T1000 (cell line): ENCODE results near the gene ASMT.
A peak's percentile ranks its signal among the peaks of the same experiment; 100 is the strongest.
"Not testable (repeated sequence)": the region's sequence is repeated elsewhere in the genome, so short reads cannot be mapped to it uniquely, and the experiment has no call there.

Source experiments
- DNase-seq: peaks from one replicate; lab custom pipeline; 2025; ENCODE audit warnings: mixed read lengths; lab: John Stamatoyannopoulos, UW

Gene ASMT, protein sequence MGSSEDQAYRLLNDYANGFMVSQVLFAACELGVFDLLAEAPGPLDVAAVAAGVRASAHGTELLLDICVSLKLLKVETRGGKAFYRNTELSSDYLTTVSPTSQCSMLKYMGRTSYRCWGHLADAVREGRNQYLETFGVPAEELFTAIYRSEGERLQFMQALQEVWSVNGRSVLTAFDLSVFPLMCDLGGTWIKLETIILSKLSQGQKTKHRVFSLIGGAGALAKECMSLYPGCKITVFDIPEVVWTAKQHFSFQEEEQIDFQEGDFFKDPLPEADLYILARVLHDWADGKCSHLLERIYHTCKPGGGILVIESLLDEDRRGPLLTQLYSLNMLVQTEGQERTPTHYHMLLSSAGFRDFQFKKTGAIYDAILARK

DNA sequence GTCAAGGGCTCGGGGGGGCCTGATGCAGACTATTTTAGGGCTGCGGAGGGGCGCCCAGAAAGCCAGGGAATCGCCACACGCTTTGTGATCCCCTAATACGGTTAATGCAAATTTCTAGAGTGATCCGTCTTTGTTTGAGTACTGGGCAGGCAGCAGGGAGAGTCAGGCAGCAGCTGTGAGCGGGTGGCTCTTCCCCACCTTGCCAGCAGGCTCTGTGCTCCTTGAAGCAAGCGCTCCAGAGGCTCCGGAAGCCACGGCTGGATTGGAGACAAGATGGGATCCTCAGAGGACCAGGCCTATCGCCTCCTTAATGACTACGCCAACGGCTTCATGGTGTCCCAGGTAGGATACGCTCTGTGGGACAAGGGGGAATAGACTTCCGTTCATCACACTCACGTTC lies at the start of gene ASMT:
Gene ASMT (plus strand): TSS at position 133 of the 400 bp plus-strand sequence. CDS start 141 bp downstream, at position 274.
- no peak for DNase-seq

DNA sequence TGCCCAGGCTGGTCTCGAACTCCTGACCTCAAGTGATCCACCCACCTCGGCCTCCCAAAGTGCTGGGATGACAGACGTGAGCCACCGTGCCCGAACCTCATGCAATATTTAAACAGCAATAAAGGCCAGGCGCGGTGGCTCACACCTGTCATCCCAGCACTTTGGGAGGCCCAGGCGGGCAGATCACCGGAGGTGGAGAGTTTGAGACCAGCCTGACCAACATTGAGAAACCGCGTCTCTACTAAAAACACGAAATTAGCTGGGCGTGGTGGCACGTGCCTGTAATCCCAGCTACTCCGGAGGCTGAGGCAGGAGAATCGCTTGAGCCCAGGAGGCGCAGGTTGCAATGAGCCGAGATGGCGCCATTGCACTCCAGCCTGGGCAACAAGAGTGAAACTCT lies 40.7 kb upstream of the ASMT start:
- DNase-seq, result not testable (repeated sequence)

DNA sequence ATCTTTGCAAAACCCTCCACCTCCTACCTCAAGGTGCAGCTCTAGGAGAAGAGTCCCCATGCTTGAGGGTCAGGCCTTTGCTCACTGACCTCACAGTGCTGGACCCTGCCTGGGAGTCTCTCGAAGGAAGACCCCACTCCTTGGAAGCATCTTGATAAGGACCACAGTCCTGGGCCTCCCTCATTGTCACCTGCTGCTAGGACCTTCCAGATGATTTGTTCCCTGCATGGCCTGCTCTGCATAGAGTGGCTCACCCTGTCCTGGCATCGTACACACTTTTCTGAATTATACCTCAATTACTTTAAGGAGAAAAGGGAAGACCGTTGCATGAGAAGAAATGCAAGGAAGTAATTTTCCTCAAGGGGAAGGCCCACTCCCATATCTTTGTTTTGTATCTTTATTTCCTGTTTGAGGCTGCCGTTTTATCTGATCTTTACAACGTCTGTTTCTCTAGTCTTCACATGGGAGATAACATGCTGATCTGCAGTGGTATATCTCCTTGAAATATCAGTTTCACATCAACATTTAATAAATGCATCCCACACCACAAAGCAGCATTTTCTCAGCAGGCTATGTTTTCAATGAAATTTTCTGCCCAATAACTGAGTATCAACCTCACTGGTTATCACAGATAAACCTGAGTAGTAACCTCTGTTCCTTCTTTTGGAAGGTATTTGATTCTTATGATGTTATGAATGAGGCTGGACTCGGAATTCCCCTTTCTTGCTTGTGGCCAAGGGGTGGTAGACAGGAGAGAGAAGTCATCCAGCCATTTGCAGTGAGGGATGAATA lies 38.5 kb upstream of the ASMT start:
- no peak for DNase-seq

DNA sequence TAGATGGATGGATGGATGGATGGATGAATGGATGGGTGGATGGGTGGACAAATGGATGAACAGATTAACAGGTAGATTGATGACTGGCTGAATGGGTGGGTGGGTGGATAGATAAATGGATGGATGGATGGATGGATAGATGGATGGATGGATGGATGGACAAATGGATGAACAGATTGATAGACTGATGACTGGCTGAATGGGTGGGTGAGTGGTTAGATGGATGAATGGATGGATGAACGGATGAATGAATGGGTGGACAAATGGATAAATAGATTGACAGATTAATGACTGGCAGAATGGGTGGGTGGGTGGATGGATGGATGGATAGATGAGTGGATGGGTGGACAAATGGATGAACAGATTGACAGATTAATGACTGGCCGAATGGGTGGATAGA lies 37.0 kb upstream of the ASMT start:
- DNase-seq, result no peak

DNA sequence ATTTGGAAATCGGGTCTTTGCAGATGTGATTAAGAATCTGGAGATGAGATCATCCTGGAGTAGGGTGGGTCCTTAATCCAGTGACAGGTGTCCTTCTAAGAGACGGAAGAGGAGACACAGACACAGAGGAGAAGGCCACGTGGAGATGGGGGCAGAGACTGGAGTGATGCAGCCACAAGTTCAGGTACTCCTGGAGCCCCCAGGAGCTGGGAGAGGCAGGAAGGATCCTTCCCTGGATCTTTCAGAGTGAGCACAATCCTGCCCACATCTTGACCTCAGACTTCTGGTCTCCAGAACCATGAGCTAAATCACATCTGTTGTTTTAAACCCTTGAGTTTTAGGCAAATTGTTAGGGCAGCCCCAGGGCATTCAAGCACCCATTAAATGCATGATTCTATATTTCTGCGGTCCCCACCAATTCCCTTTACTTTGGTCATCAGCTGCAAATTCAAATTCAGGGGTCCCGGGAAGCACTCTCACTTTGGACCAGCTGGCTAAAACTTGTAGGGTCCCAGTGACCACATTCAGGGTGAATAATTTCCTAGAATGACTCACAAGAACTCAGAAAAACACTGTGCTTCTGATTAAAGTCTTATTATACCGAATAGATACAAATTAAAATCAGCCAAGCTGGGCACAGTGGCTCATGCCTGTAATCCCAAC lies 36.2 kb upstream of the ASMT start:
- DNase-seq, result no peak

DNA sequence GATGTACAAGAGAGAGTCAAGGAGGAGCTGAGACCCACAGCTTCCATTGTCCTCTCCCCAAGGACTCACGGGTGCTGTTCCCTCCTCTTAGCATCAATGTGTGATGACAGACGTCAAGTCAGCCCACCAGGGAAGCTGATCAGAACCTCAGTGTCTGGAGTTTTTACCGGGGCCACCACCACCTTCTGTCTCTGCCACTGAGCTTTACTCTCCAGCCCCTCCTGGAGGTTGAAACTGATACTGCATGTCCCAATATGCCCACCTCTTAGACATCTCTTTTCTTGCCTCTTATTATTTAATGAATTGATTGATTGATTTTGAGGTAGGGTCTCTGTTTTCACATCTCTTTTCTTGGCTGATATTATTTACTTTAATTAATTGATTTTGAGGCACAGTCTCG lies 33.7 kb upstream of the ASMT start:
- DNase-seq, result no peak

DNA sequence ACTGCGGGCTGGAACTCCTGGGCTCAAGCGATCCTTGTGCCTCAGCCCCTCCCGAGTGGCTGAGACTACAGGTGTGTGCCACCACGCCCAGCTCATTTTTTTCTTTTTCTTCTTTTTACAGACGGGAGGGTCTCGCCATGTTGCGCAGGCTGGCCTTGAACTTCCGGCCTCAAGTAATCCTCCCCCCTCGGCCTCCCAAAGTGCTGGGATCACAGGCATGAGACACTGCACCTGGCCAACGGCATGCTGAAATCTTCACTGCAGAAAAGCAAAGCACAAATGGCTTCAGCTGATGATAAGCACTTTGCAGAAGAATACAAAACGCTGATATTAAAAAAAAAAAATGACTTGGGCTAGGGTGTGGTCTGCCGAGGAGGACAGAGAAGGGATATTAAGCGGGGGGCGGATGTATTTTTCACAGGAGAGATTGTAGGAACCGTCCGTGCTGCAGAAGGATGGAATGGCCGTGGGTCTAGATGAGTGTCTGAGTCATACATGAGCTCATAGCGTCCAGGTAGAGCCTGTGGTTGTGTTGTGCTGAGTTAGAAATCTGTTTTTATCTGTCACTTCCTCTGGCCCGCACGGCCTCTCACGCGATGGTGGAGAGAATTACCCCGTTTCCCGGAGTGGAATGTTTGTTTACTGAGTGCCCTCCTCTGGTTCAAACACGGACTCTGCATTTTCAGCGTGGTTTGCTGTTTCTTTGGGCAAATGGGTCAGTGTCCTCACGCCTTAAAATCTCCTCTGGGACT lies 32.0 kb upstream of the ASMT start:
- peak; percentile 17 for DNase-seq

DNA sequence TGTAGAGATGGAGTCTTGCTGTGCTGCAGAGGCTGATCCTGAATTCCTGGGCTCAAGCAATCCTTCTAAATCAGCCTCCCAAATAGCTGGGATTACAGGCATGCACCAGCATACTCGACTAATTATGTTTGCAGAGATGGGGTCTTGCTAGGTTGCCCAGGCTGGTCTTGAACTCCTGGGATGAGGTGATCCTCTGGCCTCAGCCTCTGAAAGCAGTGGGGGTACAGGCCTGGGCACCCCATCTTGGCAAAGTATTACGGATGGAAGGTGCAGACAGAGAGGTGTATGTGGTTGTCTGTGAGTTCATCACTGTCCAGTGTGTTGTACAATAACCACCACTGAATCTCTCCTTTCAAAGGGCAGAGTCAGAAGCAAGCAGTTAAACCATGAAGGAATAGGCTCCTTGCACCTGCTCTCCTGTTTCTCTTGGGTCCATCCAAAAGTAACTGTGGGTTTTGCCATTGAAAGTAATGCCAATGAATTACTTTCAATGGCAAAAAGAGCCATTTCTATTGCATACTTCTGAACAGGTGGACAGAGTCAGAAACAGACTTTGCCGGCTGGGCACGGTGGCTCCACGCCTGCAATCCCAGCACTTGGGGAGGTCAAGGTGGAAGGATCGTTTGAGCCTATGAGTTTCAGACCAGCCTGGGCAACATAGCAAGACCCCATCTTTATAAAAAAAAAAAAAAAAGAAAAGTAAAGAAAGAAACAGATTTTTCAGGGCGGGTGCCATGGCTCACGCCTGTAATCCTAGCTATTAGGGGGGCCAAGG lies 30.4 kb upstream of the ASMT start:
- DNase-seq, result no peak

DNA sequence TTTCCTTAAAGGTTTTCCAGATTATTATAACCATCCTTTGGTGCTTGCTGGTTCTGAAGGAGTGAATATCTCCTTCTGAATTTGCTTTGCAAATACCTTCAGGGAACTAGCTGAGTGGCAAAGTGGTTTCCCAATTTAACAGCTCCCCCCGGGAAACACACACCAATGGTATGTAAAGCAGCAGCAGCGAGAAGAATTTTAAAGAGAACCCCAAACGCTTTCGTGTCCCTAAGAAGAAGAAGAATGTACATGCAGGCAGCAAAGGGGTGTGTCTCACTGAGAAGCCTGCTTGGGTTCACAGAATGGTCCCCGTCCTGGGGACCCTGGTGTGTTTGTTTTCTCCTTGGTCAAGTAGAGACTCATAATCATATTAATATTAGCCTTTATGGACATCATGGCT lies 27.7 kb upstream of the ASMT start:
- no peak for DNase-seq

DNA sequence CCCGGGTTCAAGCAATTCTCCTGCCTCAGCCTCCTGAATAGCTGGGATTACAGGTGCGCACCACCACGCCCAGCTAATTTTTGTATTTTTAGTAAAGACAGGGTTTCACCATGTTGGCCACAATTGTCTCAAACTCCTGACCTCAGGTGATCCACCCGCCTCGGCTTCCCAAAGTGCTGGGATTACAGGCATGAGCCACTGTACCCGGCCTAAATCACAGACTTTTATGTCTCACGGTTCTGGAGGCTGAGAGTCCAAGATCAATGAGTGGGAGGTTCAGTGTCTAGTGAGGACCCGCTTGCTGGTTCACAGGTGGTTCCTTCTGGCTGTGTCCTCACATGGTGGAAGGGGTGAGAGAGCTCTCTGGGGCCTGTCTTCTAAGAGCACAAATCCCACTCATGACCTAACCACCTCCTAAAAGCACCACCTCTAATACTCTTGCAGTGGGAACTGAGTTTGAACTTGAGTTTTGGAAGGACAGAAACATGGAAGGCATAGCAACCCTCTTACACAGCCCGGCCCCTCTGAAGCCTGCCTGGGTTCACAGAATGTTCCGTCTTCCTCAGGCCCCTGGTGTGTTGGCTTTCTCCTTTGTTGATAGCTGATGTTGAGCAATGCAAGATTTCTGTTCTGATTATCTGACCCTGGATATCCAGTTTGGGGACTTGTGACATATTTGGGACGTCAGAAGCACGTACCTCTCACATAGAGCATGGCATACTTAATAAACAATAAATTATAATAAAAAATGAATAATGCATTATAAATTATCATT lies 25.3 kb upstream of the ASMT start:
- DNase-seq, result no peak

DNA sequence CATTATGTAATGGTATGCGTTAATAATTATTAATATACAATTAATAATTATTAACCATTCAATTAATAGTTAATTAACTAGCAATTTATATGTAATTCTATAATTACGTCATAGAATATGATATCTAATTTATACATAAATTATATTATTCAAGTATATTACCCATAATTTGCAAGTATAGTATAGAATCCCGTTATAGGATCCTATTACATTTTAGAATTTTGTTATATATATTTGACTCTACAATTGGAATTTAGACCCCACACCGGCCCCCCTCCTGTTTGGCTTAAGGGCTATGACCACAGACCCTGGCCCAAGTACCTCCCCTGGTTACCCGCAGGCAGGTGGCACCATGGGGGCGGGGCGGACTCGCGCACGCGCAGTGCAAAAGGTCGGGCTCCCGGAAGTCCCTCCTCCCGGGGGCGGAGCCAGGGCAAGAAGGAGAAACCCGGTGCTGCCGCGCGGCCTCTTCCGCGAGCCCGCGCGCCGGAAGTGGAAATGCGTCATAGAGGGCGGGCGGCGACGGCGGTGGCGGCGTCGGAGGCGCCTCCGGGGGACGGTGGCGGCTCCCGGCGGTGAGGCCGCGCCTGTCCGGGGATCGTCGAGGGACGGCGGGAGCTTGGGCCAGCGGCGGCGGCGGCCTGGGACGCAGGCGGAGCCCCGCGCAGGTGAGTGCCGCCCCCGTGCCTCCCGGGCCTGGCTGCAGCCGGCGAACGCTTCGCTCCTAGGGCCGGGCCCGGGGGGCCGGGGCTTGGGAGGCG lies 23.6 kb upstream of the ASMT start, which contains the start of gene AKAP17A:
Gene AKAP17A (plus strand): TSS at position 503 of the 761 bp plus-strand sequence. CDS start 1,859 bp downstream, outside the sequence.
- DNase-seq, result peak; percentile 93

DNA sequence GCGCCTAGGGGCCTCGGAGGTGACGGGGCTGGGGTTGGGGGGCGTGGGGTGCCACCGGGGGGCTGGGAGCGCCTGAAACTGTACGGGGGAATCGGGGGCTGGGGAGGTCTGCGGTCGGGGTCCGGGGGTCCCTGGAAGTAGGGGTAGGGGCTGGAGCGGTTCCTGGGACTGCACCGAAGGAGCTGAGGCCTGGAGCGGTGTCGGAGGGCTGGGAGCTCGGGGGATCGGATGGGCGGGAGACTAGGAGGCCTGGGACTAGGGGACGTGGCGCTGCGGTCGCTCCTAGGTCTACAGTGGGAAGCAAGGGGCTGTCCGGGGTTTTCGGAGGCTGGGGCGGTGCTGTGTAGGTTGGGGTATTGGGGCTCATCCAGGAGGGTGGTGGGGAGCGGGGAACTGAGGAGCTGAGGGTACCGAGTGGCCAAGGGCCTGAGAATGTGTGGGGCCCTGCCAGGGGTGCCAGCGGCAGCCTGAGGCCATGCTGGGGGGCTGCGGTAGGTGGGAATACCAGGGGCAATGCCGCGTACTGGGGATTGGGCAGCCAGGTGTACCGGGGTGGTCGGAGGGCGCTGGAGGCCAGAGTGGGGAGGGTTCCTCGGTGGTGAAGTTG lies 22.9 kb upstream of the ASMT start:
- DNase-seq, result no peak

DNA sequence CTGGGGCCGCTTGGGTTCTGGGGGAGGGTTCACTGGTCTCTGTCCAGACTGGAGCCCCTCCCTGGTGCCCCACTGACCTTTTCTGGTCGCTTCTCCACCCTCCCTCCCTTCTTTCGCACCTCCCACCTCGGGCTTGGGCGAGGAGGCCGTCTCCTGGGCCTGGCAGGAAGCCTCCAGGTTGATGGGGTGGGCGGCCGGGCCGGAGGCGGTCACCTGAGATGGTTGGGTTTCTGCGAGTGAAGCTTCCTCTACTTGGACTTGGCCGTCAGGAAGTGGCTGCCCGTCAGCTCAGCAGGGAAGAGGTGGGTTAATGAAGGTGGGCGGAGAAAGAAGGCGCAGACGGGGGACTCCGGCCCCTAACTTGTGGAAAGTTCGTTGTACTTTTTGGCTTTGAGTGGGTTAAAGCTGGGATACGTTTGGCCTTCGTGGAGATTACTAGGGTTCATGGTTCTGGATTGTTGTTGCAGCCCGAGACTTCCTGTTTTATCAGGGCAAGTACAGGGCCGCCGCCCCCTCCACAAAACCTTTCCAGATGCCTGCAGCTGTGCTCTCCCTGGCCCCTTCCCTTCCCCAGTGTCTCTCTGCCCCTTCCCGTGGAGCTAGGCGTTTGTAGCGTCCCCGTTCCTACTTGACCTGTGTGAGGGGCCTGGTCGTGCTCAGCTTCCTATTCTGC lies 22.3 kb upstream of the ASMT start:
- no peak for DNase-seq

DNA sequence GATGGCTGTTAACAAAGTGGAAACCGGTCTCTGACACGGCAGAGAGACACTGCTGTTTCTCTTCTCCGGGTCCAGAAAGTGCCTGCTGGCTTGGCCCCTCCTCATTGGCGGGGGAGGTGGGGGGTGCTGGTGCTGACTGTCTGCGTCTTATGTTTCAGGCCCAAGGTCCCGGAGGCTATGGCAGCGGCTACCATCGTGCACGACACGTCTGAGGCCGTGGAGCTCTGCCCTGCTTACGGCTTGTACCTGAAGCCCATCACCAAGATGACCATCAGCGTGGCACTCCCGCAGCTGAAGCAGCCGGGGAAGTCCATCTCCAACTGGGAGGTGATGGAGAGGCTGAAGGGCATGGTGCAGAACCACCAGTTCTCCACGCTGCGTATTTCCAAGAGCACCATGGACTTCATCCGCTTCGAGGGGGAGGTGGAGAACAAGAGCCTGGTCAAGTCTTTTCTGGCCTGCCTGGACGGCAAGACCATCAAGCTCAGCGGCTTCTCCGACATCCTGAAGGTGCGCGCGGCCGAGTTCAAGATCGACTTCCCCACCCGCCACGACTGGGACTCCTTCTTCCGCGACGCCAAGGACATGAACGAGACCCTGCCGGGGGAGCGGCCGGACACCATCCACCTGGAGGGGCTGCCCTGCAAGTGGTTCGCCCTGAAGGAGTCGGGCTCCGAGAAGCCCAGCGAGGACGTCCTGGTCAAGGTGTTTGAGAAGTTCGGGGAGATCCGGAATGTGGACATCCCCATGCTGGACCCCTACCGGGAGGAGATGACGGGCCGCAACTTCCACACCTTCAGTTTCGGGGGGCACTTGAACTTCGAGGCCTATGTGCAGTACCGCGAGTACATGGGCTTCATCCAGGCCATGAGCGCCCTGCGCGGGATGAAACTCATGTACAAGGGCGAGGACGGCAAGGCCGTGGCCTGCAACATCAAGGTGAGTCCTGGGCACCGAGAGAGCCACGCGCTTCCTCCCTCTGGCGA lies 21.3 kb upstream of the ASMT start:
- no peak for DNase-seq

DNA sequence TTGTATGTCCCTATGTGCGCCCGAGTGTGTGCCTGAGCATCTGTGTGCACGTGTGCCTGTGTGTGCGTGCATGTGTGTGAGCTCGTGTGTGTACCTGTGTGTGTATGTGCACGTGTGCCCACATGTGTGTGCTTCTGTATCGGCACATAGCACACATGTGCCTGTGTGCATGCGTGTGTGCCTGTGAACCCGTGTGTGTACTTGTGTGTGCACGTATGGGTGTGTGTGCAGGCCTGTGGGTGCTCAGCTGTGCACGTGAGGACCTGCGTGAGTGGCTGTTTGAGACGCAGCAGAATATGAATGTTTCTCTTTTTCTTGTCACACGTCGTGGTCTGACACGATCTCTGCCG lies 19.2 kb upstream of the ASMT start:
- DNase-seq, result no peak

DNA sequence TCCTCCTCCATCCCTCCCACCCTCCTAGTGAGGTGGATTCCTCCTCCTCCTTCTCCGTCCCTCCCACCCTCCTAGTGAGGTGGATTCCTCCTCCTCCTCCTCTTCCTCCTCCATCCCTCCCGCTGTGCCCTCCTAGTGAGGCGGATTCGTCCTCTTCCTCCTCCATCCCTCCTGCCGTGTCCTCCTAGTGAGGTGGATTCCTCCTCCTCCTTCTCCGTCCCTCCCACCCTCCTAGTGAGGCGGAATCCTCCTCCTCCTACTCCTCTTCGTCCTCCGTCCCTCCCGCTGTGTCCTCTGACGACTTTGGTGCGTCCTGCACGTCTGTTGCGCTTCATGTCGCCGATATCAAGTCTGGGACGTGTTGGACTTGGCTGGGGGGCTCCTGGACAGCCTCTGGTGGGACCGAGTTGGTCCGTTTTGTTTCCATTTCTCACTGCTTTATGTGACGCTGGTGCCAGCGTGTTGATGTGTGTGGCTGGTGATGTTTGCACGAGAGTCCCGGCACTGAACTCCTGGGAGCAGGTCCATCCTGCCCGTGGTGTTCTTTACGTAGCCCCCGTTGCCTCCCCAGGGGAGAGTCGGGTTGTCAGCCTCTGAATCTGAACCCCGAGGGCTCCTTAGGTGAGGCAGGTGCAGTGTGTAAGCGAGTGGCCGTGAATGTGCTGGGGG lies 18.0 kb upstream of the ASMT start:
- no peak for DNase-seq
